Gastroesophageal sphincter (tissue), 3 donors: Measurements from ENCODE around the gene KIAA0040.

ENCODE experiments used
- POLR2A ChIP-seq, 2 donors: fragments of 450-650 bp; IDR thresholded peaks; one replicate each; pipeline ENCODE4 v1.6.1; 2017; ENCODE audit warnings: antibody characterized with exemption in 2 of 2, mild to moderate bottlenecking in 2 of 2, moderate library complexity in 1 of 2
- POLR2AphosphoS5 ChIP-seq: sonication (generic); formaldehyde crosslinking; IDR thresholded peaks from one replicate; pipeline ENCODE4 v1.6.1; 2017; ENCODE audit warnings: antibody characterized with exemption
- TF ChIP-seq, protein P1 (sequence below), 4 experiments: fragments of 200-600 bp in 2 of 4; fragments of 450-650 bp in 2 of 4; sonication (generic) in 1 of 4; IDR thresholded peaks; one replicate each; pipeline ENCODE4 v1.5.1; 2017 to 2019; ENCODE audit warnings: antibody characterized with exemption in 4 of 4, mild to moderate bottlenecking in 2 of 4, moderate library complexity in 2 of 4

DNA sequence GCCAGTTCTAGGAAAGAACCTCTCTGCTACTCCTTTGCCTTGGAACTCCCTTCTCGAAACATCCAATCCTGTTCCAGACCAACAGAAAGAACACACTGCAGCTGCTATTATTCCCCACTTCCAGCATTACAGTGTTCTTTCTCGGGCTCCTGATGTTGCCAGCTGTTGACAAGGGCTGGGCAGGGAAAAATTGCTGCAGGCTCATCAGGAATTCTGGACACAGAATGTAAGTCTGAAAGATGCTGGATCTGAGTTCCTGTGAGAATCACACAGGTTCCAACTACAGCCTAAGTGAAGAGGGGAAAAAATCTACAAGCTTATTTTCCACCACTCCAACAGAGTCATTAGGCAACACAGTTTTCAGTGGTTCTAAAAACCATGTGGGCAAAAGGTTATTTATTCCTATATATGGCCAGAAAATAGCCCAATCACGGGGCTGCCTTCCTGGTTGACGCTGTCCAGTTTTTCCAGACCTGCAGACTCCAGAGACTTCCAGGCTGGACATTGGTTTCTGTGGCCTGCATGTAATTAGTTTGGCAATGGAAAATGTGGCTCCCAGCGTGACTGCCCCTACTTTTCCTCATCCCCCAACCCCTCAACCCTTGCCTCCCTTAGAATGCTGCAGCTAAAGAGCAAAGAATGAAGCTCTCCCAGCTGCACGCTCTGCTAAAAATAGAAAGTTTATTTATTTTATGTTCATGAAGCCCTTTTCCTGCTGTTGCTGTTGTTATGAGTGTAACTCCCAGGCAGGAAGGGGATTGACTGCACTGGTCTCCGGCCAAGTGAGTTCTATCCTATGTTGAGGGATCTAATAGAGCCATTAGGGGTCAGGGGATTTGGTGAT lies 8.3 kb upstream of the KIAA0040 start:
- TF ChIP-seq POLR2A (IDR thresholded peaks at IDR 0.05) (no peak), POLR2AphosphoS5 (no peak)
- TF ChIP-seq, protein P1, sequence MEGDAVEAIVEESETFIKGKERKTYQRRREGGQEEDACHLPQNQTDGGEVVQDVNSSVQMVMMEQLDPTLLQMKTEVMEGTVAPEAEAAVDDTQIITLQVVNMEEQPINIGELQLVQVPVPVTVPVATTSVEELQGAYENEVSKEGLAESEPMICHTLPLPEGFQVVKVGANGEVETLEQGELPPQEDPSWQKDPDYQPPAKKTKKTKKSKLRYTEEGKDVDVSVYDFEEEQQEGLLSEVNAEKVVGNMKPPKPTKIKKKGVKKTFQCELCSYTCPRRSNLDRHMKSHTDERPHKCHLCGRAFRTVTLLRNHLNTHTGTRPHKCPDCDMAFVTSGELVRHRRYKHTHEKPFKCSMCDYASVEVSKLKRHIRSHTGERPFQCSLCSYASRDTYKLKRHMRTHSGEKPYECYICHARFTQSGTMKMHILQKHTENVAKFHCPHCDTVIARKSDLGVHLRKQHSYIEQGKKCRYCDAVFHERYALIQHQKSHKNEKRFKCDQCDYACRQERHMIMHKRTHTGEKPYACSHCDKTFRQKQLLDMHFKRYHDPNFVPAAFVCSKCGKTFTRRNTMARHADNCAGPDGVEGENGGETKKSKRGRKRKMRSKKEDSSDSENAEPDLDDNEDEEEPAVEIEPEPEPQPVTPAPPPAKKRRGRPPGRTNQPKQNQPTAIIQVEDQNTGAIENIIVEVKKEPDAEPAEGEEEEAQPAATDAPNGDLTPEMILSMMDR (IDR thresholded peaks at IDR 0.05) = no peak
